GM23248 (cell line): ENCODE results near the gene AMIGO1. TPM values are rescaled to one million over a fixed set of nuclear protein-coding genes. Genes with fewer than 3 reads are reported as not detected.

Source experiments
- DNase-seq: peaks from one replicate; pipeline ENCODE4 v3.0.0-alpha.2; 2015
- H2AFZ ChIP-seq: fragments of 200-600 bp; sonication (generic); 2 replicates; pipeline ENCODE4 v1.6.1; 2016; ENCODE audit warnings: antibody characterized with exemption
- H3F3A ChIP-seq: fragments of 200-600 bp; sonication (generic); 2 replicates; pipeline ENCODE4 v1.6.1; 2016; ENCODE audit warnings: mild to moderate bottlenecking, antibody characterized with exemption, mixed run types; ENCODE audit not compliant: insufficient read depth
- H3K27ac ChIP-seq: fragments of 200-600 bp; sonication (generic); 2 replicates; pipeline ENCODE4 v1.5.1; 2016; ENCODE audit warnings: mild to moderate bottlenecking
- H3K27me3 ChIP-seq: fragments of 200-600 bp; sonication (generic); replicated peaks from 2 replicates; pipeline ENCODE4 v1.6.1; 2016; ENCODE audit warnings: mild to moderate bottlenecking; ENCODE audit not compliant: insufficient read depth
- H3K36me3 ChIP-seq: fragments of 200-600 bp; sonication (generic); 2 replicates; pipeline ENCODE4 v1.6.1; 2016; ENCODE audit warnings: low read depth, mild to moderate bottlenecking
- H3K4me1 ChIP-seq: fragments of 200-600 bp; sonication (generic); 2 replicates; pipeline ENCODE4 v1.6.1; 2016; ENCODE audit warnings: mild to moderate bottlenecking; ENCODE audit not compliant: insufficient read depth
- H3K4me2 ChIP-seq: fragments of 200-600 bp; sonication (generic); one replicate; pipeline ENCODE4 v1.6.1; 2016; ENCODE audit warnings: mild to moderate bottlenecking; ENCODE audit not compliant: unreplicated experiment
- H3K4me3 ChIP-seq: fragments of 200-600 bp; sonication (generic); 2 replicates; pipeline ENCODE4 v1.5.1; 2016; ENCODE audit warnings: mild to moderate bottlenecking
- H3K79me2 ChIP-seq: fragments of 200-600 bp; sonication (generic); 2 replicates; pipeline ENCODE4 v1.6.1; 2016; ENCODE audit warnings: mild to moderate bottlenecking; ENCODE audit not compliant: insufficient read depth
- H3K9ac ChIP-seq: fragments of 200-600 bp; sonication (generic); 2 replicates; pipeline ENCODE4 v1.6.1; 2016; ENCODE audit warnings: mild to moderate bottlenecking
- H3K9me2 ChIP-seq: fragments of 200-600 bp; sonication (generic); 2 replicates; pipeline ENCODE4 v1.6.1; 2016; ENCODE audit warnings: mixed run types, mild to moderate bottlenecking, moderate library complexity; ENCODE audit not compliant: insufficient read depth
- H3K9me3 ChIP-seq: fragments of 200-600 bp; sonication (generic); one replicate; pipeline ENCODE4 v1.6.1; 2017; ENCODE audit warnings: low read depth
- H4K20me1 ChIP-seq: fragments of 200-600 bp; sonication (generic); 2 replicates; pipeline ENCODE4 v1.6.0; 2016; ENCODE audit not compliant: insufficient read depth
- EZH2 ChIP-seq: fragments of 200-600 bp; sonication (generic); IDR thresholded peaks from 2 replicates; pipeline ENCODE4 v1.6.1; 2018; ENCODE audit warnings: antibody characterized with exemption, mild to moderate bottlenecking; ENCODE audit not compliant: insufficient read depth, poor library complexity, severe bottlenecking
- EZH2phosphoT487 ChIP-seq: fragments of 200-600 bp; sonication (generic); IDR thresholded peaks from 2 replicates; pipeline ENCODE4 v1.6.1; 2018; ENCODE audit warnings: antibody characterized with exemption, moderate library complexity, mild to moderate bottlenecking, low read depth; ENCODE audit not compliant: insufficient read depth
- WGBS, 2 experiments: methylation state at CpG; one replicate each; pipeline ENCODE4 v1.1.6; 2015 to 2017; ENCODE audit warnings: low lambda C conversion rate in 2 of 2, low coverage in 1 of 2; ENCODE audit errors: missing lambda C conversion rate in 2 of 2; 5-methylcytosine and 5-hydroxymethylcytosine counted together
- in situ Hi-C: fragments of 300-500 bp; cut with MboI; formaldehyde crosslinking; loops from 2 replicates; pipeline ENCODE4 v1.15.0; 2020
- polyA plus RNA-seq: library from polyadenylated mRNA; unstranded; fragments of >200 nt; fragmentation: Nextera tagmentation; extraction: Ambion mirVana; gene quantifications from 2 replicates; pipeline ENCODE4 v1.2.1, GENCODE V29; 2016
- total RNA-seq: library from RNA; depleted of rRNA; stranded (reverse); fragments of >200 nt; shearing (Covaris generic); gene quantifications from 2 replicates; pipeline ENCODE4 v1.2.3, GENCODE V29; 2014

AMIGO1 gene
- total and polyA plus RNA-seq, 2 experiments from 2014 or later = 1.7 to 2.8 TPM

- Histone ChIP-seq H3K9me3 (no peaks in the 10 kb centered on the region), H3K4me1 (peaks cover 12% of the 10 kb centered on the region), H2AFZ (no peak overlapping the region), H3K27me3 (no peaks in the 10 kb centered on the region), H3K4me3 (no peak overlapping the region), H4K20me1 (no peaks in the 10 kb centered on the region), H3F3A (peaks cover 12% of the 10 kb centered on the region), H3K9me2 (no peaks in the 10 kb centered on the region), H3K4me2 (no peak overlapping the region), H3K36me3 (no peaks in the 10 kb centered on the region), H3K79me2 (peaks cover 22% of the 10 kb centered on the region), H3K9ac (no peak overlapping the region), H3K27ac (no peak overlapping the region)
- in situ Hi-C loops = loop anchor here (10.0 kb wide), 2 partner anchors 181 to 441 kb away; partner anchors contain the start of gene AHCYL1
- TF ChIP-seq EZH2 (no peak), EZH2phosphoT487 (no peak)
- no peak for DNase-seq
- WGBS, 2 experiments = 60% methylated on average over 14 of the region's 14 CpGs
Observed at GRCh38 chr1:109543988-109544735, 34.6 kb upstream of the AMIGO1 start.

GRCh38 chr1:109543283-109543987 lies 33.9 kb upstream of the AMIGO1 start:
- DNase-seq = no peak
- peaks cover 12% of the 10 kb centered on the region for H3K4me1 ChIP-seq
- peaks cover 10% of the 10 kb centered on the region for H3F3A ChIP-seq
- in situ Hi-C loops = loop anchor here (10.0 kb wide), 2 partner anchors 181 to 441 kb away; partner anchors contain the start of gene AHCYL1
- no peak overlapping the region for H3K27ac ChIP-seq
- H4K20me1 ChIP-seq = no peaks in the 10 kb centered on the region
- no peaks in the 10 kb centered on the region for H3K27me3 ChIP-seq
- no peaks in the 10 kb centered on the region for H3K9me3 ChIP-seq
- no peak overlapping the region for H3K4me3 ChIP-seq
- WGBS, 2 experiments = 60 to 70% methylated on average over 15 to 24 of the region's 24 CpGs
- no peak for TF ChIP-seq EZH2
- TF ChIP-seq EZH2phosphoT487 = no peak
- H3K4me2 ChIP-seq = no peak overlapping the region
- no peak overlapping the region for H2AFZ ChIP-seq
- no peak overlapping the region for H3K9ac ChIP-seq
- no peaks in the 10 kb centered on the region for H3K36me3 ChIP-seq
- H3K9me2 ChIP-seq = no peaks in the 10 kb centered on the region
- H3K79me2 ChIP-seq = peaks cover 15% of the 10 kb centered on the region

GRCh38 chr1:109542657-109543056 lies 33.1 kb upstream of the AMIGO1 start:
- H3K27me3 ChIP-seq = no peaks in the 10 kb centered on the region
- H3K79me2 ChIP-seq = peaks cover 8% of the 10 kb centered on the region
- H3K4me2 ChIP-seq = no peak overlapping the region
- no peak overlapping the region for H3K9ac ChIP-seq
- no peaks in the 10 kb centered on the region for H3K9me3 ChIP-seq
- H3K27ac ChIP-seq = no peak overlapping the region
- no peak for DNase-seq
- H4K20me1 ChIP-seq = no peaks in the 10 kb centered on the region
- H3F3A ChIP-seq = peaks cover 10% of the 10 kb centered on the region
- in situ Hi-C loops = loop anchor here (10.0 kb wide), 2 partner anchors 182 to 442 kb away; partner anchors contain the start of gene AHCYL1
- 71 to 74% methylated on average over 9 to 10 of the region's 10 CpGs for WGBS, 2 experiments
- no peak overlapping the region for H2AFZ ChIP-seq
- peaks cover 12% of the 10 kb centered on the region for H3K4me1 ChIP-seq
- H3K9me2 ChIP-seq = no peaks in the 10 kb centered on the region
- H3K4me3 ChIP-seq = no peak overlapping the region
- TF ChIP-seq EZH2 (no peak), EZH2phosphoT487 (no peak)
- H3K36me3 ChIP-seq = no peaks in the 10 kb centered on the region

- Histone ChIP-seq H3K27ac (no peak overlapping the region), H3K27me3 (no peaks in the 10 kb centered on the region), H3K9me2 (no peaks in the 10 kb centered on the region), H4K20me1 (no peaks in the 10 kb centered on the region), H3K36me3 (no peaks in the 10 kb centered on the region), H3K4me1 (no peaks in the 10 kb centered on the region), H2AFZ (no peak overlapping the region), H3K79me2 (no peaks in the 10 kb centered on the region), H3K9ac (no peak overlapping the region), H3K9me3 (no peaks in the 10 kb centered on the region), H3K4me2 (no peak overlapping the region), H3K4me3 (no peak overlapping the region), H3F3A (no peaks in the 10 kb centered on the region)
- DNase-seq = no peak
- 7 to 16% methylated on average over 3 of the region's 3 CpGs for WGBS, 2 experiments
- TF ChIP-seq EZH2 (no peak), EZH2phosphoT487 (no peak)
- in situ Hi-C loops = loop anchor here (10.0 kb wide), 2 partner anchors 184 to 444 kb away; partner anchors contain the start of gene AHCYL1
Observed at GRCh38 chr1:109541102-109541501, 31.6 kb upstream of the AMIGO1 start.
